Measurements from ENCODE around the gene PRR7.
A peak's percentile ranks its signal among the peaks of the same experiment; 100 is the strongest.

The PRR7 gene, protein sequence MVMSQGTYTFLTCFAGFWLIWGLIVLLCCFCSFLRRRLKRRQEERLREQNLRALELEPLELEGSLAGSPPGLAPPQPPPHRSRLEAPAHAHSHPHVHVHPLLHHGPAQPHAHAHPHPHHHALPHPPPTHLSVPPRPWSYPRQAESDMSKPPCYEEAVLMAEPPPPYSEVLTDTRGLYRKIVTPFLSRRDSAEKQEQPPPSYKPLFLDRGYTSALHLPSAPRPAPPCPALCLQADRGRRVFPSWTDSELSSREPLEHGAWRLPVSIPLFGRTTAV

DNA sequence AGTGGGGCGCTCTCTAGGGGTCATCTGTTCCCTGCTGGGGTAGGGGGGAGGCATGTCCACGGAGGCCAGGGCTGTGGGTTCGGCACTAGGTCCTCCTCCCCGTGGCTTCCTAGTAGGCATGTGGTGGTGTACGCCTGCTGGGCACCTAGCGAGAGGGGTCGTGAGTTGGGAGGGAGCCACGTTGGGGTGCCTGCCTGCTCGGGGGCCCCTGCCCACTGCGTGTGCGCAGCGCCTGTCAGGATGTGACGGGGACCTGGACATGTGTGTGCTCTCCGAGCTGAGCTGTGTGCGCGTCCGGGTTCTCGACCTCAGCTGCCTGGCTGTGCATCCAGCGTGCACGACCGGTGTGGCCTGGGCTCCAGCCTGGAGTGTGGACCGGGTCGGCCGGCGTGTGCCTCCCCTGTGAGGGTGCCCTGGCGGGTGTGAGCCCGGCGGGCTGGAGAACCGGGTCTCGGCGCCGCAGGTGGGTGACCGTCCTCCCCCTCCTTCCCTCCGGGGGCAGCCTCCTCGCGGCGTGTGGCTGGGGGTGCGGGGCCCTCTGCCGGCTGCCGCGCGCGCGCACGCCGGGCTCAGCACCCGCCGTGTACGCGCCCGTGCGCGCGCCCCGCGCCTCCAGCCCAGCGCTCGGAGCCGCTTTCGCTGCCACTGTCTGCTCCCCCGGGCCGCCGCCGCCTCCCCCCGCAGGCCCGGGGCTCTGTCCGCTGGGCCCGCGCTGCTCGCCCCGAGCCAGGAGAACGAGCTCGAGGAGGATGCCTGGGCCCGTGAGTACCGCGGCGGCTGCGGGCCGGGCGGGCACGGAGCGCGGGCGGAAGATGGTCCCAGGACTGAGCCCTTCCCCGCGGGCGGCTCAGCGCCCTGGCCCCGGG, at the start of gene PRR7:
TSS of gene PRR7 (plus strand) at position 615 of the 866 bp plus-strand sequence. CDS start 8,254 bp downstream, outside the sequence.
- Histone ChIP-seq H3K4me3 (ENCODE audit: low read depth, low read length) (peak within 1 kb of the TSS; percentile 82), H3K9ac (ENCODE audit: low read depth, low read length) (peak within 1 kb of the TSS; percentile 79), H3K27me3 (ENCODE audit: control insufficient read depth, insufficient read depth, low read length) (peaks cover 10% of the 10 kb centered on the region), H3K9me3 (ENCODE audit: control insufficient read depth, insufficient read depth, low read length) (no peaks in the 10 kb centered on the region), H3K36me3 (ENCODE audit: control insufficient read depth, insufficient read depth, low read length) (peaks cover 4% of the 10 kb centered on the region), H3K4me1 (ENCODE audit: control insufficient read depth, insufficient read depth, low read length) (peaks cover 12% of the 10 kb centered on the region)

DNA sequence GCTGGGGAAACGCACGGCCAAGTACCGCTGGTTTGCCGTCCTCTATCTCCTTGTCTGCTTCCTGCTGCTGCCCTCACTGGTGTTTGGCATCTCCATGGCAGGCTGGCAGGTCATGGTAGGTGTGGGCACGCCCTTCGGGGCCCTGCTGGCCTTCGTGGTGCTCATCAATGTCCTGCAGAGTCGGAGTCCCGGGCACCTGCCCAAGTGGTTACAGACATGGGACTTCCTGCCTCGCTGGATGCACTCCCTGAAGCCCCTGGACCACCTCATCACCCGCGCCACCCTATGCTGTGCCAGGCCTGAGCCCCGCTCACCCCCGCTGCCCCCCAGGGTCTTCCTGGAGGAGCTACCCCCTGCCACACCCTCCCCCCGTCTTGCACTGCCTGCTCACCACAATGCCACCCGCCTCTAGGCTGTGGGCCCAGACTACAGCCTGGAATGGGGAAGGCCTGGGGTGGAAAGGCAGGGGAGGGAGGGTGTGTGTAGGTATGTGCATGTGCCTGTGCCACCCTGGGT, 48.7 kb upstream of the PRR7 start:
- Histone ChIP-seq H3K36me3 (ENCODE audit: control insufficient read depth, insufficient read depth, low read length) (no peaks in the 10 kb centered on the region), H3K4me3 (ENCODE audit: low read depth, low read length) (no peak overlapping the region), H3K9ac (ENCODE audit: low read depth, low read length) (no peak overlapping the region), H3K27me3 (ENCODE audit: control insufficient read depth, insufficient read depth, low read length) (peaks cover 24% of the 10 kb centered on the region), H3K4me1 (ENCODE audit: control insufficient read depth, insufficient read depth, low read length) (no peaks in the 10 kb centered on the region), H3K9me3 (ENCODE audit: control insufficient read depth, insufficient read depth, low read length) (no peaks in the 10 kb centered on the region)

DNA sequence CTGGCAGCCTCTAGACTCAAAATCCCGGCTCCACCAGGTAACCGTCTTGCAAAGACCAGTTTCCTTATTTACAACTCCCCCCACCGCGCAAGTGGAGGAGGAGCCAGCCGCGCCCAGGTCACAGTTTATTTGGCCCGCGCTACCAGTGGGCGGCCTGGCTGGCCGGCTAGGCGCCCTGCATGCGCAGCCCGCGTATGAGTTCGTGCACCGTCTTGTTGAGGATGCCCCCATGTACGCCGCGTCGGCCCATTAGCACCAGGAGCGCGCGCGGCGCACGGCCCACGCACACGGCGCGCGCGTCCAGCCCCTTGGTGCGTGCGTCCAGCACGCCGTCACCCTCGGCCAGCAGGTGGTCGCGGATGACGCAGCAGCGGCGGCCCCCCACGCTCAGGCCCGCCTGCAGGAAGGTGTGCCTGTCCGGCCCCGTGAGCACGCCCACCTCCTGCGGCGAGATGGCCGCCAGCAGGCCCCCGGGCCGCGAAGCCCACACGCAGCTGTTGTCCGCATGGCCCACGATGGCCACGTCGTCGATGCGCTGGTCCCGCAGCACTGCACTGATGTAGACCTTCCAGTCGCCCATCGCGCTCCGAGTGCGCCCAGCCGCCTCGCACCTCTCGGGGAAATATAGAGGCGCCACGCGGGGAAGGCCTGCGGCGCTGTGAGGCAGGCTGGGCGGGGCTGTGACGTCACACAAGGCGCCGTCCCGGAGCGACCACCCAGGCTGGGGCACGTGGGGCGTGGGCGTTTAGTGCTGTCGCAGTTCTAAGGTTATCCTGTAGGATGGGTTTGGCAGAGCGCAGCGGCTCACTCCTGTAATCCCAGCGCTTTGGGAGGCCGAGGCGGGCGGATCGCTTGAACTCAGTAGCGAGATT, 46.4 kb upstream of the PRR7 start, which contains the start of gene PFN3:
TSS of gene PFN3 (minus strand) at position 665 of the 872 bp plus-strand sequence. CDS start at position 580, 85 bp downstream.
- Histone ChIP-seq H3K9me3 (ENCODE audit: control insufficient read depth, insufficient read depth, low read length) (no peaks in the 10 kb centered on the region), H3K36me3 (ENCODE audit: control insufficient read depth, insufficient read depth, low read length) (no peaks in the 10 kb centered on the region), H3K27me3 (ENCODE audit: control insufficient read depth, insufficient read depth, low read length) (peaks cover 45% of the 10 kb centered on the region), H3K9ac (ENCODE audit: low read depth, low read length) (no peak within 1 kb of the TSS), H3K4me3 (ENCODE audit: low read depth, low read length) (peak within 1 kb of the TSS; percentile 31), H3K4me1 (ENCODE audit: control insufficient read depth, insufficient read depth, low read length) (no peaks in the 10 kb centered on the region)

DNA sequence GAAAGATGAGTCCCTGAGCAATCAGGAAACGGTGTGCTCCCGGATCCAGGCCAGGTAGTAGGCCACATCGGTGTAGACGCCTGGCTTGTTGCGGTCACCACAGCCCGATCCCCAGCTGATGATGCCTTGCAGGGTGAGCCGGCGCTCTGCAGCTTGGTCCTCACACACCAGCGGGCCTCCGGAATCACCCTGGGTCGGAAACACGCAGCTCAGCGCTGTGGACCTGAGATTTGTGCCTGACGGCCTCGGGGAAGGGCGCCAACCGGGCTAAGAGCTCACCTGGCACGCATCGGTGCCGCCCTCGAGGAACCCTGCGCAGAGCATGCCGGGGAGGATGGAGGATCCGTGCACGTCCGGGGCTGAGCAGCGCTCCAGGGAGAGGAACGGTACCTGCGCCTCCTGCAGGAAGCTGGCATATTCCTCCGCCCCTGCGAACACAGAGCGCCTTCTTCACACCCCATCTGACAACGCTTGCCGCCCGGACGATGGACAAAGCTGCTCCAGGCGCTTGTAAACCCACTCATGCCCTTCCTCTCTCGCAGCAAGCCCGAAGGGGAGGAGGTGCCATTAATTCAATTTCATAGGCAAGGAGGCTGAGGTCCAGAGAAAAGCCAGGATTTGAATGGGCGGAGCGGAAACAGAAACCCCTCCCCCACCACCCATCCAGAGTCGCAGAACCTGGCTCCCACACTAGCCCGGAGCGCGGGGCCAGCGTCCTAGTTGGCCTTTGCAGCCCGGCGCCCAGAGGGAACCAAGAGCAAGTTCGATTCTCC, 44.2 kb upstream of the PRR7 start:
- Histone ChIP-seq H3K4me3 (ENCODE audit: low read depth, low read length) (peak overlapping the region; percentile 69), H3K36me3 (ENCODE audit: control insufficient read depth, insufficient read depth, low read length) (no peaks in the 10 kb centered on the region), H3K27me3 (ENCODE audit: control insufficient read depth, insufficient read depth, low read length) (peaks cover 62% of the 10 kb centered on the region), H3K9ac (ENCODE audit: low read depth, low read length) (peak overlapping the region; percentile 29), H3K9me3 (ENCODE audit: control insufficient read depth, insufficient read depth, low read length) (no peaks in the 10 kb centered on the region), H3K4me1 (ENCODE audit: control insufficient read depth, insufficient read depth, low read length) (no peaks in the 10 kb centered on the region)

DNA sequence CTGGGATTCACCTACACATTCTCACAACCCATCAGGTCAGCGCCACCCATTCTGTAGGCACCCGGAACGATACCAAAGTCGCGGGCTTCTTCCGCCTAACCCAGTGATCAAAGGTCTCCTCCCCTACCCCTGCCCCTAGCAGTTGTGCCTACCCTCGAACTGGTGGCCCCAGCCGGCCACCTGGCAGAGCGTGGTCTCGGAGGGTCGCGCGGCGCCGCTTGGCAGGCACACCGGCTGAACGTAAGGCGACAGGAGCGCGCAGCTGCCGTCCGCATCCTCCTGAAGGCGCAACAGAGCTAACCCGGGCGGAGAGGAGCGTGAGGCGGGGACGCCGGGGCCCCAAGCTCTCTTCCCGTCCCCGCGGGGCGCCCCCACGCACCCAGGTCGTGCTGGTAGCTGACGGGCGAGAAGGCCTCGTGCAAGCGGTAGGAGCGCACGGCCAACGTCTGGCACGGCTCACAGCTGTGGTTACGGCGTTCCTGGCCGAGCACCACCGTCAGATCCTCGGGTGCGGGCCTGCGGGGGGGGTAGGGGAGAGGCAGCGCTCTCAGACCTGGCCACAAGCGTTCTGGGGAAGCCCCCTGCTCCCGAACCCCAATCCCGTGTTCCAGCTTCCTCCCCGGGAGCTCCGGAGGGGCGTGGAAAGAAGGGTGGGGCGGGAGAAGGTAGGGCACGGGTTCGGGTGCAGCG, 43.4 kb upstream of the PRR7 start:
- Histone ChIP-seq H3K9me3 (ENCODE audit: control insufficient read depth, insufficient read depth, low read length) (no peaks in the 10 kb centered on the region), H3K36me3 (ENCODE audit: control insufficient read depth, insufficient read depth, low read length) (no peaks in the 10 kb centered on the region), H3K9ac (ENCODE audit: low read depth, low read length) (no peak overlapping the region), H3K27me3 (ENCODE audit: control insufficient read depth, insufficient read depth, low read length) (peaks cover 64% of the 10 kb centered on the region), H3K4me1 (ENCODE audit: control insufficient read depth, insufficient read depth, low read length) (no peaks in the 10 kb centered on the region), H3K4me3 (ENCODE audit: low read depth, low read length) (peak overlapping the region; percentile 69)

DNA sequence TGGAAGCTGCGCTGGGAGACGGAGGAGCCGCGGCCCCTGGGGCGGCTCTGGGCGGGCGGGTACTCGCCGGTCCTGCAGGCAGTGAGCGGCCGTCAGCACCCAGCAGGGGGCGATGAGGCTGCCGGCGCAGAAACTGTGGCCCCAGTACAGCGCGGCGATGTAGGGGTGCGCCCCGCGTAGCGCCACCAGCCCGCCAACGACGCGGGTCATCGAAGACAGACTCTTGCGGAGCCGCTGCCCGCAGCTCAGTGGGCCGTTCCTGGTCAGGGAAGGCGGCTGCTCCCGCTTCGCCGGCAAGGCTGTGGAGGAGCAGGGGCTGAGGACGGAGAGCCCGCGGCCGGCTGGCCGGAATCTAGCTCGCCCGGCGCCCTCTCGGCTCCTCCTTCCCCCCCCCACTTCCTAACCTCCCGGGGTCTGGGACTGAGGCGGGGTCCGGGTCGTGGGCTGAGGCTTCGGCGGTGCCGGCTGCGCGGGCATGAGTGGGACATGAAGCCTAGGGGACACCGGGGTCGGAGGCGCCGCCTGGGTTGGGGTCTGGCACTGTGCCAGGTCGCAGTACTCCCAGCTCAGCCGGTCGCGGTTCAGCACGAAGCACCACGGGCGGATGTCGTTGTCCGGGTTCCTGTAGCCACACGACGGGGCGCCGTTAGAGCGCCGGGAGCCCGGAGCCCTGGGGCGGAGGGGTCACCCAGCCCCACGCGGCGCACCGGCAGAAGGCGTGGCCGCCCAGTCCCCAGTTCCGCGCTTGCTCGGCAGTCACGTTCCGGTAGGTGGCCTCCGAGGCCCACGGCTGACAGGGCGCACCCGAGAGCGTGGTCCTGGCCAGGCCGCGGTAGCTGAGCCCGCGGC, 42.6 kb upstream of the PRR7 start:
- H3K4me3 ChIP-seq (ENCODE audit: low read depth, low read length): peak overlapping the region; percentile 69
- H3K9ac ChIP-seq (ENCODE audit: low read depth, low read length): peak overlapping the region; percentile 47
- H3K36me3 ChIP-seq (ENCODE audit: control insufficient read depth, insufficient read depth, low read length): no peaks in the 10 kb centered on the region
- no peaks in the 10 kb centered on the region for H3K9me3 ChIP-seq (ENCODE audit: control insufficient read depth, insufficient read depth, low read length)
- H3K4me1 ChIP-seq (ENCODE audit: control insufficient read depth, insufficient read depth, low read length): no peaks in the 10 kb centered on the region
- H3K27me3 ChIP-seq (ENCODE audit: control insufficient read depth, insufficient read depth, low read length): peaks cover 70% of the 10 kb centered on the region

DNA sequence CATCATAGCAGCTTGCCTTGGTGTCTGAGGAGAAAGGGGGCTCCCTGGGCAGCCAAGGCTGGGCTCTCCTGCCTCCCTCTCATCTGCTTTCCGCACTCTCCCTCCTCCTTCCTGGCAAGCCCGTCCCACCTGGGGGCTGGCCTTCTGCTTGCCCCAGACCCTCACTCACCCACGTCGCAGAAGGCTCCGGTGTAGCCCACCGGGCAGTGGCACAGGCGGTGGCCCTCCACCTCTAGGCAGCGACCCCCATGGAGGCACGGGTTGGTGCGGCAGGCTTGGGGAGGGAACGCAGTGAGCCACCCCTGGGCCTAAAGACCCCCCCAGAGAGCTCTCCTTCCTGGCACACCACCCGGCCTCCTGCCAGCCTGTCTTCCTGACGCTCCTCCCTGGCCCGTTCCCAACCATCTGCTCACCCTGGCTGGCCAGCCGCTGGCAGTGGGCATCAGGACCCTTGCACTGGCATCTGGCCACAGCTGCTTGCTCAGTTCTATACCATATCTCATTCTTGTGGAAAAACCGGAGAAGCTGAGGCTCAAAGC, 41.9 kb upstream of the PRR7 start:
- peaks cover 70% of the 10 kb centered on the region for H3K27me3 ChIP-seq (ENCODE audit: control insufficient read depth, insufficient read depth, low read length)
- H3K4me1 ChIP-seq (ENCODE audit: control insufficient read depth, insufficient read depth, low read length): no peaks in the 10 kb centered on the region
- no peak overlapping the region for H3K9ac ChIP-seq (ENCODE audit: low read depth, low read length)
- no peaks in the 10 kb centered on the region for H3K36me3 ChIP-seq (ENCODE audit: control insufficient read depth, insufficient read depth, low read length)
- H3K9me3 ChIP-seq (ENCODE audit: control insufficient read depth, insufficient read depth, low read length): no peaks in the 10 kb centered on the region
- H3K4me3 ChIP-seq (ENCODE audit: low read depth, low read length): peak overlapping the region; percentile 69

DNA sequence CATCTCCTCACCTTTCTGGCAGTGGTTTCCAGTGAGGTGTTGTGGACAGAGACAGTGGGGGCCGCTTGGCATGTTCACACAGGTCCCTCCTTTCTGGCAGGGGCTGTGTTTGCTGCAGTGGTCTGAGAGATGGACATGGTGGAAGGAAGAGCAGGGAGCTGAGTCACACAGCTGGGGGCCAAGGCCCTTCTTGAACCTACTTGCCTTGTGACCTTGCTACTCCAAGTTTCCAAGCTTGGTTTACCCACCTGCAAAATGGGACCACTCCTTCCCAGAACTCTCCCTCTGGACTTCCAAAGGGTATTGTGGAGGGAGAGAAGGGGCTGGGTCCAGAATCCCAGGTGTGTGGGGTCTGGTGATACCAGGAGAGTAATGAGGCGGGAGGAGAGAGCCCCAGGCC, 41.3 kb upstream of the PRR7 start:
- no peaks in the 10 kb centered on the region for H3K4me1 ChIP-seq (ENCODE audit: control insufficient read depth, insufficient read depth, low read length)
- no peaks in the 10 kb centered on the region for H3K9me3 ChIP-seq (ENCODE audit: control insufficient read depth, insufficient read depth, low read length)
- peak overlapping the region; percentile 4 for H3K4me3 ChIP-seq (ENCODE audit: low read depth, low read length)
- H3K36me3 ChIP-seq (ENCODE audit: control insufficient read depth, insufficient read depth, low read length): no peaks in the 10 kb centered on the region
- H3K9ac ChIP-seq (ENCODE audit: low read depth, low read length): no peak overlapping the region
- peaks cover 70% of the 10 kb centered on the region for H3K27me3 ChIP-seq (ENCODE audit: control insufficient read depth, insufficient read depth, low read length)

DNA sequence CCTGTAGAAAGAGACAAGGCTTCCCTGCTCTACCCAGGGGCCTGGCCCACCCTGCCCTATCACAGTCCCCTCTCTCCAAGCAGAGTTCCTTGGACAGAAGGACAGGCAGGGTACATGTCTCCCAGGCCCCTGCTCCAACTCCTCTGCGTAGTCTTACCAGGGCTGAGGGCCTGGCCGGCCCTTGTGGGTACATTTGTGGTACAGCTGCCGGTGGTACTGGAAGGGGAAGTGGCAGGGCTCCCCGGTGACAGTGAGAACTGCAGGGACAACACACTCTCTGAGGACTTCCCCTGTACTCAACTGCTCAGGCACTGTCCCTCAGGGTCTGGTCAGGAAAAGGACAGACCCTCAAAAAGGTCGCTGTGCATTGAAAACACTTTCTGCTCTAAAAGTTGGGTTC, 40.8 kb upstream of the PRR7 start:
- H3K27me3 ChIP-seq (ENCODE audit: control insufficient read depth, insufficient read depth, low read length): peaks cover 70% of the 10 kb centered on the region
- H3K9ac ChIP-seq (ENCODE audit: low read depth, low read length): no peak overlapping the region
- H3K9me3 ChIP-seq (ENCODE audit: control insufficient read depth, insufficient read depth, low read length): no peaks in the 10 kb centered on the region
- H3K36me3 ChIP-seq (ENCODE audit: control insufficient read depth, insufficient read depth, low read length): no peaks in the 10 kb centered on the region
- H3K4me3 ChIP-seq (ENCODE audit: low read depth, low read length): no peak overlapping the region
- H3K4me1 ChIP-seq (ENCODE audit: control insufficient read depth, insufficient read depth, low read length): no peaks in the 10 kb centered on the region

All from iPS-15b (cell line).